ENCODE data around the gene PLD3.
"Not testable (repeated sequence)": the region's sequence is repeated elsewhere in the genome, so short reads cannot be mapped to it uniquely, and the experiment has no call there.

The PLD3 gene

DNA sequence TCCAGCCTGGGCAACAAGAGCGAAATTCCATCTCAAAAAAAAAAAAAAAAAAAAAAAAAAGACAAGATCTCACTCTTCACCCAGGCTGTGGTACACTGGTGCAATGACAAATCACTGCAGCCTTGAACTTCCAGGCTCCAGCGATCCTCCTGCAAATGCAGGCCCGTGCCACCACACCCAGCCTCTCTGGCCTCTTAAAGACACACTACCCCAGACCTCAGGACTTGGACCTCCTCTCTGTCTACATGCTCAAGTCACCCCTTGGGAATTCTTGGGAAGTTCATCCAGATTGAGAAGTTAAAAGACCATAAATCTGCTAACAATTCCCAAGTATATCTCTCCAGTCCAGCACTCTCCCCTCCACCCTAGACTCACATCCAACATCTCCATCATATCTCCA is 52.1 kb downstream of the PLD3 start:
- TF ChIP-seq CTCF (conservative IDR thresholded peaks at IDR 0.05; ENCODE audit: control insufficient read depth, insufficient read depth, low read depth, low read length), result no peak
- no peak overlapping the region for H3K4me3 ChIP-seq (ENCODE audit: control insufficient read depth, low read depth, low read length)
- peak; percentile 19 for DNase-seq (ENCODE audit: low read depth)

GRCh38 chr19:40403262-40403984 is 54.9 kb downstream of the PLD3 start:
- TF ChIP-seq CTCF (conservative IDR thresholded peaks at IDR 0.05; ENCODE audit: control insufficient read depth, insufficient read depth, low read depth, low read length), result no peak
- peak; percentile 86 for DNase-seq (ENCODE audit: low read depth)

DNA sequence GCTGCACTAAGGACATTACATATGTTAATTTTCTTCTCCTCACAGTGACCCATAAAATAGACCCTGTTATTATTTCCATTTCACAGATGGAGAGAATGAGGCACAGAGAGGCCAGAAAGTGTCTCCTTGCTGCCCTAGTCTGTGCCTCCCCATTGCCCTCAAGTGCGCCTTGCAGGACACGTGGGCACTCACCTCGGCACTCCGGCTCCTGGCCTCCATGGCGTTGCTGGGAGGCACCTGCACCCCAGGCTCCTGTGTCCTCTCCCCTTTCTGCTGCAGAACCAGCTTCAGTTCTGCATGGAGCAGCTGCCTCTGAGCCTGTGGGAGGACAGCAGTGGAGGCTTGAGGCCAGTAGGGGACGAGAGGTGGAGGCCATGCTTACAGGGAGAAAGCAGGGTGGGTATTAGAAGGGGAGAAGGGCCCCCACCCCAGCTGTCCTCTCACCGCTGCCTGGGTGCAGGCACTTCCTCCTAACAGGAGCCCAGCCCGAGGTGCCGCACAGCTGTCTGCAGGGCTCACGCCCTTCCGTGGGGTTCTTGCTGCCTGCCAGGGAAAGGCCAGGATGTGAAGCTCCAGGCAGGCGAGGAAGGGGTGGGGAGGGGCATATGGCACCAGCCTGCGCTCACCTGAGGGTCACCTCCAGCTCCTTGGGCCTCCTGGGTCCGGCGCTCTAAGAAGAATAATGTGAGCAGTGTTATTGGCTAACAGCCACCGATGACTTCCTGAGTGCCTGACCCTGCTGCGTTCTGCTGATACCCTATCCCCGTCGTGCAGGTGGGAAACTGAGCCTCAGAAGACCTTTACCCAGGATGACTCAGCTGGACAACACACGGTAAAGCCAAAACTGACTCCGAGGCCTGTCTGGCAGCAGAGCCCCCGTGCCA is 59.5 kb downstream of the PLD3 start:
- TF ChIP-seq CTCF (conservative IDR thresholded peaks at IDR 0.05; ENCODE audit: control insufficient read depth, insufficient read depth, low read depth, low read length), result no peak
- DNase-seq (ENCODE audit: low read depth), result no peak
- no peak overlapping the region for H3K4me3 ChIP-seq (ENCODE audit: control insufficient read depth, low read depth, low read length)

More at GRCh38 chr19:40403262-40403984, 54.9 kb downstream of the PLD3 start:
- H3K4me3 ChIP-seq (ENCODE audit: control insufficient read depth, low read depth, low read length), result peak overlapping the region; percentile 52

DNA sequence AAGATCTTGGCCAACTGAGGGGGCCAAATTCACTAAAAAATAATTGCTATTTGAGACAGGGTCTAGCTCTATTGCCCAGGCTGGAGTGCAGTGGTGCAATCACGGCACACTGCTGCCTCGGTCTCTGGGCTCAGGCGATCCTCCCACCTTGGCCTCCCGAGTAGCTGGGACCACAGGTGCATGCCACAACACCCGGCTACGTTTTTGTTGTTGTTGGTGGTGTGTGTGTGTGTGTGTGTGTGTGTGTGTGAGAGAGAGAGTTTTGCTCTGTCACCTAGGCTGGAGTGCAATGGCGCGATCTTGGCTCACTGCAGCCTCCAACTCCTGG is 60.1 kb downstream of the PLD3 start:
- not testable (repeated sequence) for DNase-seq (ENCODE audit: low read depth); H3K4me3 ChIP-seq (ENCODE audit: control insufficient read depth, low read depth, low read length)

DNA sequence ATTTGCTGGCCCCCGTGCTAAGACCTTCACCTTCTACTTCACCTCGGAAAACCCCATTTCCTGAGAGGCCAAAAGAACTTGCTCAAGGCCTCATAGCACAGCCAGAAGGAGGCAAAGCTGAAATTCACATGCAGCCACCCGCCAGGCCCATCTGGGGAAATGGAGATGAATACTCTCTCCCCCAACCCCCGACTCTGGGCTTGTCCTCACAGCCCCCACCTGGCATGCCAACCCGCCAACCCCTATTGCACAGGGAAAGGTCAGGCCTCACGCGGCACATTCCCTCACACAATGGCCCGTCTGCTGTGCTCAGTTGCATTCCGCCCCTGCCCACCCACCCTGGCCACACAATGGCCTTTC is 61.5 kb downstream of the PLD3 start:
- H3K4me3 ChIP-seq (ENCODE audit: control insufficient read depth, low read depth, low read length), result no peak overlapping the region

DNA sequence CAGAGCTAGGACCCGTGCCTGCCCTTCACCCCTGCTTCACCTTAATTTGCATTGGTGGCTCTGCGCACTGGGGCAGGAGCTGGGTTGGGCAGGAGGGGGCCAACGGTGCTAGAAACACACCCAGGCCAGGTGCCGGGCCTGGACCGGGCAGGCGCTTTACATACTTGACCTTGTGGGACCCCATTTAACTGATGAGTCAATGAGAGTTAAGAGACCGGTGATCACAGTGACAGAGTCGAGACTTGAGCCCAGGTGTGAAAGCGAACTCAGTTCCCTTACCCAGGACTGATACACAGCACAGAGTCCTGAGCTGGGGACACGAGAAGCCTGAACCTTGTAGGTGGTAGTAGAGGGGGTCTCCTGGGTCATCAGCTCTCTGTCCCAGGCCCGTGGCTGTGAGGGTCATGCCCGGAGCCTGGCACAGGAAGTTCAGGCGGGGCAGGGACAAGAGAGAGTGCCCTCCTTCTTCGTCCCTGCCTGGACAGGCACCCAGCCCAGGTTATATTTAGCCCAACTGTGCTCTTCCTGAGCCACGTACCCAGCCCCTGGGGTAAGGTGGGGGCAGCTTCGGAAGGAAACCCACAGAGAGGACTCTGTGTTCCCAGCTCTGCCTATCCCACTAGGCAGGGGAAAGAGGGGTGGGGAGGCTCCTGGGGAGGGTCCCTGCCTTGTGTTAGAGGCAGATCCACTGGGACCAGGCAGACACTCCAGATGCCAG is 62.8 kb downstream of the PLD3 start:
- H3K4me3 ChIP-seq (ENCODE audit: control insufficient read depth, low read depth, low read length), result no peak overlapping the region
- TF ChIP-seq CTCF (conservative IDR thresholded peaks at IDR 0.05; ENCODE audit: control insufficient read depth, insufficient read depth, low read depth, low read length), result no peak
- no peak for DNase-seq (ENCODE audit: low read depth)

More for the DNA sequence above, 61.5 kb downstream of the PLD3 start:
- TF ChIP-seq CTCF (conservative IDR thresholded peaks at IDR 0.05; ENCODE audit: control insufficient read depth, insufficient read depth, low read depth, low read length), result no peak
- DNase-seq (ENCODE audit: low read depth), result no peak
